D341Med (cell line): ENCODE data around the gene PDZD4.

Source experiments
- DNase-seq: peaks from one replicate; pipeline ENCODE4 v3.0.0; 2012; ENCODE audit warnings: low spot score

The PDZD4 gene, protein sequence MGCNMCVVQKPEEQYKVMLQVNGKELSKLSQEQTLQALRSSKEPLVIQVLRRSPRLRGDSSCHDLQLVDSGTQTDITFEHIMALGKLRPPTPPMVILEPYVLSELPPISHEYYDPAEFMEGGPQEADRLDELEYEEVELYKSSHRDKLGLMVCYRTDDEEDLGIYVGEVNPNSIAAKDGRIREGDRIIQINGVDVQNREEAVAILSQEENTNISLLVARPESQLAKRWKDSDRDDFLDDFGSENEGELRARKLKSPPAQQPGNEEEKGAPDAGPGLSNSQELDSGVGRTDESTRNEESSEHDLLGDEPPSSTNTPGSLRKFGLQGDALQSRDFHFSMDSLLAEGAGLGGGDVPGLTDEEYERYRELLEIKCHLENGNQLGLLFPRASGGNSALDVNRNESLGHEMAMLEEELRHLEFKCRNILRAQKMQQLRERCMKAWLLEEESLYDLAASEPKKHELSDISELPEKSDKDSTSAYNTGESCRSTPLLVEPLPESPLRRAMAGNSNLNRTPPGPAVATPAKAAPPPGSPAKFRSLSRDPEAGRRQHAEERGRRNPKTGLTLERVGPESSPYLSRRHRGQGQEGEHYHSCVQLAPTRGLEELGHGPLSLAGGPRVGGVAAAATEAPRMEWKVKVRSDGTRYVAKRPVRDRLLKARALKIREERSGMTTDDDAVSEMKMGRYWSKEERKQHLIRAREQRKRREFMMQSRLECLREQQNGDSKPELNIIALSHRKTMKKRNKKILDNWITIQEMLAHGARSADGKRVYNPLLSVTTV

GRCh38 chrX:153829799-153830639, at the start of gene PDZD4:
Gene PDZD4, minus strand, starts transcription at chrX:153830544. Its CDS starts 246 bp downstream, at chrX:153830298.
- DNase-seq = peak; percentile 52

DNA sequence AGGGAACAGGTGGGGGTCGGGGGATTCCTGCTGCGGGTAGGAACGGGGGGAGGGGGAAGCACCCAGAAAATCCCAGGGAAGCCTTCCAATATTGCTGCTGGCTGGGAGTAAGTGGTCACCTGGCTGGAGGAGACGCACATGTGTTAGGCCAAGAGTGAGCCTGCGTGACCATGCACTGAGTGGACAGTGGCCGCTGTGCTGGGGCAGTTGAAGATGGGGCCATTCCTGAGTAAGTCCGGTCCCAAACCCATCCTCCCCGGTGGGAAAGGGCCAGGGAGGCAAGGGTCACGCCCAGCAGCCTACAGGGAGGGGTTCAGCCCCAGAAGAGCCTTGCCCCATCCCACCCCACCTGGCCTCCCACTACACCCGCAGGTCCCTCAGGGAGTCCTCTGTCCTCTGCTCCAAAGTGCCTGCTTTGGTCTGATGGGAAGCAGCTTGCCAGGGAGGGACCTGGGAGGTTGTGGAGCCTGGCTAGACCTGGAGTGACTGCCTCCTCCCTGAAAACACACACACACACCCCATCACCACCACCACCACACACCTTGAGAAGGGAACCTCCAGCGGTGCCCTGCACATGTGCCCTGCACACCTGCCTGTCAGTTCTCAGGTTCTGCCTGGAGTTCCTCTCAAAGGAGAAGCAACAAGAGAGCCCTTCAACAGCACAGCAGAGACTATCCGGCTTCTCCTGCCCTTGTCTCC, 49.5 kb upstream of the PDZD4 start:
- DNase-seq = no peak

- DNase-seq = no peak
Observed at GRCh38 chrX:153878969-153879653, 48.8 kb upstream of the PDZD4 start.

DNA sequence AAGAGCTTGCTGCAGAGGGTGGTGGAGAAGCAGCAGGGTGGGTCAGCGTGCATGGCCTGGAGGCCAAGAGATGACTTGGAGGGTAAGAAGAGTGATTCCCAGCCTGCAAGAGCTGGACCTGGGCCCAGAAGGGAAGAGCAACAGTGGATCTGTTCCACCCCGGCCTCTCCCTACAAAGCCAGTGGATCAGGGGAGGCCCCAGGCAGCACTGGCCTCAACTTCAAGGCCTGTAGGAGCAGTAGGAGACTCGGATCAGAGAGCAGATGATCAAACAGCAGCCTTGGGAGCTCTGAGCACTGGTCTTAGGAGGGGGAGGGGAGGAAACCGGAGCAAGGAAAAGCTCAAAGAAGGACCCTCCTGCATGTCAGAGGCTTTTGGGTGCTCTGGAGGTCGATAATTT, 48.0 kb upstream of the PDZD4 start:
- DNase-seq = no peak

DNA sequence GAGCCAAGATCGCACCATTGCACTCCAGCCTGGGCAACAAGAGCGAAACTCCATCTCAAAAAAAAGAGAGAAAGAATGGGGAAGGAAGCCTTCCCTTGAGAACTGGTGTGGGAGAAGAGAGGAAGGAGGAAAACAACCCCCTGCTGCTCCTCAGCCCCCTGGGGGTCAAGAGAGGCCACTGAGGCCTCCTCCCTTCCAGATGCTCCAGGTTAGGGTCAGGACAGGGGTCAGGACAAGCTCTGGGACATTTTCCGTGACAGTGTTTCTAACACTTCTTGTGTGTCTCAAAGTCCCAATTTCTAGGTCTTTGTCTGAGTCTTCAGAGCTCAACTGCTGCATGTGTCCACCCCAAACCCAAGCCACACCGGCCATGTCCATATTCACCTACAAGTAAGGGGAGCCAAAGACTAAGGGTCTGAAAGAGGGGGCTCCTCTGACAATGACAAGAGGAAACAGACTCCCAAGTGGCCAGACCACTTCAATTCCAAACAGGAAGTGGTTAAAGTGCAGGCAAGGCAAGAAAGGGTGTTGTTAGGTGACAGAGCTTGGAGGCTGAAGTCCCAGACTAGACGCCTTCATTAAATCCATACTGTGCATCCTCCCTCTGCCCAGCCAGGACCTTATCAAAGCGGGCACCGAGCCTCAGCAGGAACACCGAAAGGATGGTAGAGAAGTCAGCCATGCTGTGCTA, 47.4 kb upstream of the PDZD4 start:
- DNase-seq = no peak

DNA sequence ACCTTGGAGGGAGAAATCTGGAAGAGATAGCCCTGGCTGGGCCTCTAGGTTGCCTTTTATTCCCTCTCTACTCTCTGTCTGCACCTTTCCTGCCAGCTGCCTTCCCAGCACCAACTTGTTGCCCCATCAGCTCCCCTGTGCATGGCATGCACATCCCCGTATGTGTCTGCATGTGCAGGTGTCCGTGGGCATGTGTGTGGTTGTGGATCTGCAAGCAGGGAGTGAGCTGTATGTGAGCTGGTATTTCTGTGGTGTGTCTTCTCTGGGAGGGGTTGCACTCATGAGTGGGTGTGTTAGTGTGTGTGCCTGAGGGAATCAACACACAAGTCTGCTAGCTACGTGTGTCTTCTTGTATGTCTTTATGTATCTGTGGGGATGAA, 45.8 kb upstream of the PDZD4 start:
- DNase-seq = no peak

DNA sequence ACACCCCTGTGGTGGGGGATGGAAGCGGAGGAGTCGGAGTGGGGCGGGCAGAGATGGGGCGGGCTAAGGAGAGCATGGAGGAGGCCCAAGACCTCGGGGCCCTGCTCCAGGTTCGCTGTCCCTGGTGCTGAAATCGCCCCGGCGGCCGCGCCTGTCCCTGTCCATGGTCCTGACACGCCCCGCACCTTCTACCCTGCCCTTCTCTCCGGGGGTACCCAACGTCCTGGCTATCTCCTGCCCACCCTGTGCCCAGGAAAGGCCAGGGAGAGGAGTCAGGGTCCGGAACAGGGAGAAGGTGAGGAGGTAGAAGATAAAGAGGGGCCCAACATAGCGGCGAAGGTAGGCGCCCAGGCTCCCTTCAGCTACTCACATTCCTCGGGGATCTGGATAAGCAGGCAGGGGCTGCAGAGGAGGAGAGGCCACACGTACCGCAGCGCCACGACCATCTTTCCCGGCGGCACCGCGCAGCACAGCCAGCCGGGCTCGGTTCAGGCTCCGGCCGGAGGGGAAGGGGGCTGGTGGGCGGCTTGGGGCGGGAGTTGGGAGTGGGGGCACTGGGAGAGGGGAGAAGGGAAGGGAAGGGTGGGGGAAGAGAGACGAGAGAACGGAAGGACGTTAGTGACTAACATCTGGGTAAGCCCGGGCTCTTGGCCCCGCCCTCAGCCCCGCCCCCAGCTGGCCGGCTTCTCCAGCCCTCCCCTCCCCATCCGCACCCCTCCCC, 45.2 kb upstream of the PDZD4 start:
- no peak for DNase-seq

- no peak for DNase-seq
Observed at GRCh38 chrX:153874366-153875125, 44.2 kb upstream of the PDZD4 start.

DNA sequence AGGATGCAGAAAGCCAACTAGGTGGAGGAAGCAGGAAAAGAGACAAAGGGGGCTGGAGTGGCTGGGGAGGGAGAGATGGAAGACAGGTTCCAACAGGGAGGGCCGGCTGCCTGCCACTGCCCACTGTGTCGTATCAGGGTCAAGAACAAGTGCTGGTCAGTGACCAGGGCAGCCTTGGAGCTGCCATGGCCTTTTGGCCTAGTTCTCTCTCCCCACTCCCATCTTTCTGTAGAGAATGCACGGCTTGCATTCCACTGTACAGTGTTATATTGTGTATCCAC, 43.7 kb upstream of the PDZD4 start:
- no peak for DNase-seq

GRCh38 chrX:153873282-153874084, 43.1 kb upstream of the PDZD4 start:
- DNase-seq = peak; percentile 53

DNA sequence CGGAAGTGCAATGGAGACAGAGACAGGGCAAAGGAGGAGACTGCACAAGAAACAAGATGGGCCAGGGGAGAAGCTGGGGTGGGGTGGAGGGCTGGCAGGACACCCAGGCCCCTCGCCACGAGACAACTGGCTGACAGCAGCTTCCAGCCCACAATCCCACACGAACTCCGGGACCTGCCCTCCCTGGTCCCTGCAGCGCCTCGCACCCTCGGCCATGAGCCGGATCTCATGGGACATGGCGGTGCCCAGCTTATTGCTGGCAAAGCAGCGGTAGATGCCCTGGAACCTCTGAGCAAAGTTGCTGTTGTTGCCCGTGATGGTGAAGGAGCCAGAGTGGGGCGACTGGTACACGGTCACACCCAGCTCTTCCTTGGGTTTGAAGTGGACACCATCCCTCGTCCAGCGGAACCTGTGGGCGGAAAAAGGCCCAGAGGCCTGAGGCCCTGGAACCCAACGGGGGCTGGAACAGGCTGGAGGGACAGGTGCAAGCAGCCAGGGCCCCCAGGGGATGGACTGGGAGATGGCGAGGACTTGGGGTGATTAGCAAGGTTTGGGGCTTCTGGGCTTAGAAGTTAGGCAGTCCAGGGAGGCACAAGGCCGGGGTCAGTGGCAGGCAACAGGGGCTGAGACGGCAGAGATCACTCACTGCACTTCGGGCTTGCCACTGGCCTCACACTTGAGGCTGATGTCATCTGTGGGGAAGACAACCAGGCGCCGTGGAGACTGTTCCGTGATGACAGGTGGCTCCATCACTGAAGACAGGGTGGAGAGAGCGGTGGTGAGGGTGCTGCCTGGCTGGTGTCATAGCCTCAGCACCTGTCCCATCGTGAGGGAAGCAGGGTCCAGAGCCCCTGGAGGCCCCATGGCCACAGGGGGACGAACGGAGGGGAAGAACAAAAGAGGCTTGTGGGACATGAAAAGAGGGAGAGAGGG, 41.9 kb upstream of the PDZD4 start:
- no peak for DNase-seq

GRCh38 chrX:153871451-153871850, 41.1 kb upstream of the PDZD4 start:
- DNase-seq = no peak

DNA sequence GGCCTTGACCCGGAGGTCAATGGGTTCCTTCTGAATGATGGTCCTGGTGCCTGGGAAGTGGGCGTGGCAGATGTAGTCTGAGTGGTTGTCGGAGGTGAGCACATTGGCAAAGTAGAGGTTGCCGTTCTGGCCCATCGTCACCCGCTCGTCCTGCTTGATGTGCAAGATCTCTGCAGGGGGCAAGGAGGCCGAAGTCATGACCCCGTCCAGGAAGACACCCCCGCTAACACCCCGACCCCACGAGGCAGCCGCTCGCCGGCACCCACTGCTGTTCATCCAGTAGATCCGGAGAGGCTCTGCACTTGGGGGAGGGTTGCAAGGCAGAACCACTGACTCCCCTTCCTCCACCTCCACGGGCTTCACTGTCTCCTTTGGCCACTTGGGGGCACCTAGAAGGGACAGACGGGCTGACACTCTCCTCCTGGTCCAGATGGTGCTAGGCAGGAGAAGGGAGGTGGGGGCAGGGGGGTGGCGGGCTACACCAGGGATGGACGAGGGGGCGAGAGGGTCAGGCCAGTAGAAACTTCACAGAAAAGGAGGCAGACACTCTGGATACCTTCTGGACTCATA, 40.5 kb upstream of the PDZD4 start:
- no peak for DNase-seq

DNA sequence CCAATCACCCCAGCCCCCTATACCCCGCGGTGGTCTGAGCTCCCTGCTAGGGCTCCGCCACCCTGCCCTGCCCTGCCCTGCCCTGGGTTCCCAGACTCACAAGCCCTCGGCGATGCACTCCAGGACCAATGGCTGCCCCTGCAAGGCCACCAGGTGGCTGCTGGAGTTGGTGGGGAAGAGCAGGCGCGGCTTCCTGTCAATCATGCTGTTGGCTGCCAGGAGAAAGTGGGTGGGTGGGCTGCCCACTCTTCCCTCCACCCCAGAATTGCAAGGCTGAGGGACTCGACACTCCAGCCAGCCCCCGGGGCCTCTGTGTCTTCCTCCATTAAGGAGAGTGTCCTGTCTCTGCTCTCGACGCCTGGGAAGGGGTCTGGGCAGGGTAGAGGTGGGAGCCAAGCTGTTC, 39.9 kb upstream of the PDZD4 start:
- no peak for DNase-seq

- no peak for DNase-seq
Observed at GRCh38 chrX:153869473-153870287, 39.3 kb upstream of the PDZD4 start.
